GM18867 (cell line): ENCODE measurements around the gene NDUFS4.
"Not testable (repeated sequence)": the region's sequence is repeated elsewhere in the genome, so short reads cannot be mapped to it uniquely, and the experiment has no call there.

Source experiments
- ATAC-seq: cut with Tn5 transposase; IDR thresholded peaks from one replicate; pipeline ENCODE4 v1.9.1; 2021; ENCODE audit warnings: mild to moderate bottlenecking, moderate library complexity; ENCODE audit not compliant: unreplicated experiment

NDUFS4 gene

GRCh38 chr5:53649352-53649751 lies 88.9 kb downstream of the NDUFS4 start:
- ATAC-seq: no peak

DNA sequence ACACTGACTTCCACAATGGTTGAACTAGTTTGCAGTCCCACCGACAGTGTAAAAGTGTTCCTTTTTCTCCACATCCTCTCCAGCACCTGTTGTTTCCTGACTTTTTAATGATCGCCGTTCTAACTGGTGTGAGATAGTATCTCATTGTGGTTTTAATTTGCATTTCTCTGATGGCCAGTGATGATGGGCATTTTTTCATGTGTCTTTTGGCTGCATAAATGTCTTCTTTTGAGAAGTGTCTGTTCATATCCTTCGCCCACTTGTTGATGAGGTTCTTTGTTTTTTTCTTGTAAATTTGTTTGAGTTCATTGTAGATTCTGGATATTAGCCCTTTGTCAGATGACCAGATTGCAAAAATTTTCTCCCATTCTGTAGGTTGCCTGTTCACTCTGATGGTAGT lies 100.1 kb downstream of the NDUFS4 start:
- ATAC-seq: not testable (repeated sequence)

GRCh38 chr5:53665313-53665712 lies 104.9 kb downstream of the NDUFS4 start:
- not testable (repeated sequence) for ATAC-seq

- ATAC-seq: no peak
Measured at GRCh38 chr5:53667621-53668020, 107.2 kb downstream of the NDUFS4 start.

DNA sequence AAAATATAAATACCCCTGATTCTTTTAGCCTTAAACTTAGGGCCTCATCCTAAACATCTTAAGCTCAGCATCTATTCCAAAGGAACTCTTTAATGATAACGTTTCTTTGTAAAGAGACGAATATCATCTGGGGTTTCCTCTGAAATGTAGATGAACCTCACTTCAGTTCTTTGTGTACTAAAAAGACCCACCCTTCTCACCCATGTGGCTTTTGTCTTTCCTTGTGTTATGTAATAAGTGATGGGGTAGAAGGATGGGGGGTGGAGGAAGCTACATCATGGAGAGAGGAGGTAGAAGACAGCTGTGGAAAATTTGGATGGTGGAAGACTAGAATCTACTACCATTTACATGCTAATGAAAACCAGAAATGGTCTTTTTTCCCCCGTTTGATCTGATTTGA lies 111.0 kb downstream of the NDUFS4 start:
- ATAC-seq: no peak

- ATAC-seq: no peak
Measured at GRCh38 chr5:53674121-53674520, 113.7 kb downstream of the NDUFS4 start.

- no peak for ATAC-seq
Measured at GRCh38 chr5:53677632-53678031, 117.2 kb downstream of the NDUFS4 start.

DNA sequence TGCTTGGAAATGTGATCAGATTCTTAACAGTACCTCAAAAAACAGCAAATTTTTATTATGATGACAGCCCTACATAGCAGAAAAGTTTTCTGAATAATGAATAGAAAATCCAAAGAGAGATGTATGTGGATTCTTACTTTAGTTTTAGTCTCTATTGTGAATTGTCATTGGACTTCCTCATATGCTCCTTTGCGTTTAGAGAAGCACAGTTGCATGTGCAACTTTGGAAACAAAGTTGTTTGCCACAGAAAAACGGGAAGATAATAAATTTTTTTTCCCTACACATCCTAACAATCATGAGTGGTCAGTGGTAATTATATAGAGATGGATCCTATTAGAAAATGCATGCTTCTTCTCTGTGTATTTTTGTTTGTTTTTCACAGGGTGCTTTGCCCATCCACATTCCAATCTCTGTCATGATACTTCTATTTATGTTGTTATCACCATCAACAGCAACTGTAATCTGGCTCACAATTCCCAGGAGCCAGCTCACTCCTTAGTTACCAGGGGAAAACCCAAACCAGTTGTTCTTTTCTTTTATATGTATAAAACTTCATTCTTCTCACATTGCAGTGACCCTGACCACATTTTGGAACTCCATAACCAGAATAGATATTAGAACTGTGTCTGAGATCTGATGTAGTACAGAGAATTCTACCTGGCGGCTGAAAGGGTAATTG lies 118.7 kb downstream of the NDUFS4 start:
- no peak for ATAC-seq

DNA sequence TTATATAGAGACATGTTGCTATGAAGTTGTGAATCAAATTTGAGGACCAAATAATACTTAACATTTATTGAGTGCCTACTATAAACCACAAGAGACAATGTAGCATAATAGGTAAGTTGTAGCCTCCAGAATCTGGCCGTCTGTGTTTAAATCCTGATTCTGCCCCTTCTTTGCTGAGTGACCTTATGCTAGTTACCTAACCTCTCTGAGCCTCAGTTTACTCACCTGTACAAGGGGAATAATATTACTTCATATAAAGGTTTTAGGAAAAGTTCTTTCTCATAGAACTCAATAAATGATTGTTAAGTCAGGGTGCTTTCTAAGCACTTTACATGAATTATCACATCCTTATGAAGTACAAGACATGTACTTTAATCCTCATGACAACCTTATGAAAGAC lies 120.6 kb downstream of the NDUFS4 start:
- ATAC-seq: no peak

- no peak for ATAC-seq
Measured at GRCh38 chr5:53691014-53691413, 130.6 kb downstream of the NDUFS4 start.

DNA sequence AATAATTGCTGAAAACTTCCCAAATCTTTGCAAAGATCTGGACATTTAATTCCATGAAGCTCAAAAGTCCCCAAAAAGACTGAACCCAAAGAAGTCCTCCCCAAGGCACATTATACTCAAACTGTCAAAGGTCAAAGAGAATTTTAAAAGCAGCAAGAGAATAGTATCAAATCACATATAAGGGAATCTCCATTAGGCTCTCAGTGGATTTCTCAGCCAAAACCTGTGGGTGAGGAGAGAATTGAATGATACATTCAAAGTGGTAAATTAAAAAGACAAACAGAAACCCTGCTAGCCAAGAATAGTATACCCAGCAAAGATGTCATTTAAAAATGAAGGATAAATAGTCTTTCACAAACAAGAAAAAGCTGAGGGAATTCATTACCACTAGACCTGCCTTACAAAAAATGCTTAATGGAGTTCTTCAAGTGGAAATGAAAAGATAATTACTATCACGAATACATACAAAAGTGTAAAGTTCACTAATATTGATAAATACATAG lies 134.1 kb downstream of the NDUFS4 start:
- no peak for ATAC-seq

DNA sequence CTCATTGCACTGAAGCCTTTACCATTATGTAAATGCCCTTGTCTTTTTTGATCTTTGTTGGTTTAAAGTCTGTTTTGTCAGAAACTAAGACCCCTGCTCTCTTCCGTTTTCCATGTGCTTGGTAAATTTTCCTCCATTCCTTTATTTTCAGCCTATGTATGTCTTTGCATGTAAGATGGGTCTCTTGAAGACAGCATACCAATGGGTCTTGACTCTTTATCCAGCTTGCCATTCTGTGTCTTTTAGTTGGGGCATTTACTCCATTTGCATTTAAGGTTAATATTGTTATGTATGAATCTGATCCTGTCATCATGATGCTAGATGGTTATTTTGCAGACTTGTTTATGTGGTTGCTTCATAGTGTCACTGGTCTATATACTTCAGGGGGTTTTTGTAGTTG lies 150.0 kb downstream of the NDUFS4 start:
- ATAC-seq: not testable (repeated sequence)

- ATAC-seq: no peak
Measured at GRCh38 chr5:53712327-53712726, 151.9 kb downstream of the NDUFS4 start.

DNA sequence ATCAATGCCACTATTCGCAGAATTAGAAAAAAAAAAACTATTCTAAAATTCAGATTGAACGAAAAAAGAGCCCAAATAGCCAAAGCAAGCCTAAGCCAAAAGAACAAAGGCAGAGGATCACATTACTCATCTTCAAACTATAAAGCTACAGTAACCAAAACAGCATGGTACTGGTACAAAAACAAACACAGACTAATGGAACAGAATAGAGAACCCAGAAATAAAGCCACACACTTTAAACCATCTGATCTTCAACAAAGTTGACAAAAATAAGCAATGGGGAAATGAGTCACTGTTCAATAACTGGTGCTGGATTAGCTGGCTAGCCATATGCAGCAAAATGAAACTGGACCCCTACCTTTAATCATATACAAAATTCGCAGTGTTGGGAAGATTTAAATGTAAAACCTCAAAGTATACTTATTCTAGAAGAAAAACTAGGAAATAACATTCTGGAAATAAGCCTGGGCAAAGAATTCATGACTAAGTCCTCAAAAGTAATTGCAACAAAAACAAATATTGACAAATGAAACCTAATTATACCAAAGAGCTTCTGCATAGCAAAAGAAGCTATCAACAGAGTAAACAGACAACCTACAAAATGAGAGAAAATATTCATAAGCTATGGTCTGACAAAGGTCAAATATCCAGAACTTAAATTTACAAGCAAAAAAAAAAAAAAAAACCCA lies 153.7 kb downstream of the NDUFS4 start:
- ATAC-seq: no peak

GRCh38 chr5:53714667-53715010 lies 154.2 kb downstream of the NDUFS4 start:
- no peak for ATAC-seq

GRCh38 chr5:53726121-53726520 lies 165.7 kb downstream of the NDUFS4 start:
- no peak for ATAC-seq

DNA sequence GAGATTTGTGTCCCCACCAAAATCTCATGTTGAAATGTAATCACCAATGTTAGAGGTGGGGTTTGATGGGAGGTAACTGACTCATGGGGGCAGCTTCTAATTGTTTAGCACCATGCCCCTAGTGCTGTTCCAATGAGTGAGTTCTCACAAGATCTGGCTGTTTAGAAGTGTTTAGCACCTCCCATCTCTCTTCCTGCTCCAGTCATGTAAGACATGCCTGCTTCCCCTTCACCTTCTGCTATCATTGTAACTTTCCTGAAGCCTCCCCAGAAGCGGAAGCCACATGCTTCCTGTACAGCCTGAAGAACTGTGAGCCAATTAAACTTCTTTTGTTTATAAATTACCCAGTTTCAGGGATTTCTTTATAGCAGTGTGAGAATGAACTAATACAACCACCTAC lies 170.5 kb downstream of the NDUFS4 start:
- ATAC-seq: no peak
